DND-41 (cell line): ENCODE results near the gene POU2F1.
A peak's percentile ranks its signal among the peaks of the same experiment; 100 is the strongest.

Experiments used
- ATAC-seq: fragments of 200-7000 bp; cut with Tn5 transposase; 3 replicates; pipeline ENCODE4 v1.9.1; 2021; ENCODE audit warnings: low read depth; ENCODE audit not compliant: insufficient read depth
- DNase-seq: peaks from one replicate; pipeline ENCODE4 v3.0.0-alpha.2; 2020
- H2AFZ ChIP-seq: 2 replicates; pipeline ENCODE4 v1.6.0; 2012; ENCODE audit warnings: low read depth, low read length
- H3K27ac ChIP-seq: 2 replicates; pipeline ENCODE4 v1.5.1; 2012; ENCODE audit warnings: low read length, inconsistent platforms
- H3K27me3 ChIP-seq: fragments of 200-600 bp; sonication (generic); 2 replicates; pipeline ENCODE4 v1.6.0; 2012; ENCODE audit warnings: low read length, mild to moderate bottlenecking, inconsistent platforms; ENCODE audit not compliant: insufficient read depth, poor library complexity
- H3K36me3 ChIP-seq: 2 replicates; pipeline ENCODE4 v1.5.1; 2012; ENCODE audit warnings: low read length, inconsistent platforms; ENCODE audit not compliant: insufficient read depth
- H3K4me1 ChIP-seq: 2 replicates; pipeline ENCODE4 v1.5.1; 2012; ENCODE audit warnings: mild to moderate bottlenecking, low read length; ENCODE audit not compliant: insufficient read depth
- H3K4me2 ChIP-seq: 2 replicates; pipeline ENCODE4 v1.6.0; 2012; ENCODE audit warnings: mild to moderate bottlenecking, moderate library complexity, low read length, inconsistent platforms; ENCODE audit not compliant: insufficient read depth
- H3K4me3 ChIP-seq, 2 experiments: fragments of 200-600 bp in 1 of 2; shearing (Covaris generic) in 1 of 2; 2 replicates each; pipeline ENCODE4 v1.5.1; 2012 to 2016; ENCODE audit warnings: inconsistent platforms in 2 of 2, low read length in 2 of 2, mild to moderate bottlenecking in 2 of 2, low read depth in 1 of 2, moderate library complexity in 1 of 2
- H3K79me2 ChIP-seq: 2 replicates; pipeline ENCODE4 v1.6.0; 2012; ENCODE audit warnings: low read length, inconsistent platforms; ENCODE audit not compliant: insufficient read depth
- H3K9ac ChIP-seq: 2 replicates; pipeline ENCODE4 v1.6.0; 2012; ENCODE audit warnings: low read depth, mild to moderate bottlenecking, inconsistent platforms, low read length, moderate library complexity
- H3K9me3 ChIP-seq: 2 replicates; pipeline ENCODE4 v1.5.1; 2012; ENCODE audit warnings: low read length, moderate library complexity, mild to moderate bottlenecking, inconsistent platforms; ENCODE audit not compliant: insufficient read depth, severe bottlenecking
- H4K20me1 ChIP-seq: 2 replicates; pipeline ENCODE4 v1.6.0; 2012; ENCODE audit warnings: low read length; ENCODE audit not compliant: insufficient read depth
- CTCF ChIP-seq: IDR thresholded peaks from 2 replicates; pipeline ENCODE4 v1.5.1; 2012; ENCODE audit warnings: borderline replicate concordance, low read length, moderate library complexity, mild to moderate bottlenecking; ENCODE audit not compliant: poor library complexity, severe bottlenecking; ENCODE audit errors: extremely low read depth
- EZH2 ChIP-seq: IDR thresholded peaks from 3 replicates; pipeline ENCODE4 v1.6.1; 2012; ENCODE audit warnings: borderline replicate concordance, low read depth, mild to moderate bottlenecking, moderate library complexity, low read length, inconsistent platforms; ENCODE audit not compliant: severe bottlenecking

Gene POU2F1

GRCh38 chr1:167209044-167209443 is 11.6 kb upstream of the POU2F1 start:
- Histone ChIP-seq H4K20me1 (no peaks in the 10 kb centered on the region), H3K9me3 (peaks cover 20% of the 10 kb centered on the region), H3K36me3 (no peaks in the 10 kb centered on the region), H3K4me1 (peaks cover 11% of the 10 kb centered on the region), H3K9ac (no peak overlapping the region), H3K27ac (no peak overlapping the region), H3K27me3 (no peaks in the 10 kb centered on the region), H3K4me2 (no peak overlapping the region), H3K79me2 (no peaks in the 10 kb centered on the region), H3K4me3 (no peak overlapping the region), H2AFZ (no peak overlapping the region)
- ATAC-seq (no peak), DNase-seq (no peak)
- TF ChIP-seq CTCF = no peak

GRCh38 chr1:167210966-167211674 is 9.6 kb upstream of the POU2F1 start:
- ATAC-seq (peak; percentile 70), DNase-seq (peak; percentile 8)
- peaks cover 11% of the 10 kb centered on the region for H3K4me1 ChIP-seq
- no peaks in the 10 kb centered on the region for H3K79me2 ChIP-seq
- H3K9ac ChIP-seq = no peak overlapping the region
- H3K4me2 ChIP-seq = no peak overlapping the region
- H2AFZ ChIP-seq = peak overlapping the region; percentile 70
- peaks cover 16% of the 10 kb centered on the region for H3K9me3 ChIP-seq
- no peak overlapping the region for H3K4me3 ChIP-seq
- no peaks in the 10 kb centered on the region for H3K27me3 ChIP-seq
- H4K20me1 ChIP-seq = no peaks in the 10 kb centered on the region
- TF ChIP-seq CTCF (no peak), EZH2 (no peak)
- peak overlapping the region; percentile 24 for H3K27ac ChIP-seq
- H3K36me3 ChIP-seq = no peaks in the 10 kb centered on the region

- DNase-seq (no peak), ATAC-seq (no peak)
- TF ChIP-seq CTCF (no peak), EZH2 (no peak)
- Histone ChIP-seq H3K27me3 (no peaks in the 10 kb centered on the region), H3K4me2 (no peak overlapping the region), H2AFZ (0 out of 2 replicates have a peak overlapping the region, but pooled peaks have one; percentile 24), H4K20me1 (no peaks in the 10 kb centered on the region), H3K4me3 (no peak overlapping the region), H3K9me3 (peaks cover 16% of the 10 kb centered on the region), H3K27ac (no peak overlapping the region), H3K9ac (no peak overlapping the region), H3K36me3 (no peaks in the 10 kb centered on the region), H3K79me2 (no peaks in the 10 kb centered on the region), H3K4me1 (peaks cover 11% of the 10 kb centered on the region)
Measured at GRCh38 chr1:167212025-167212424, 8.7 kb upstream of the POU2F1 start.
